Hepatocyte (in vitro differentiated cells): ENCODE measurements around the gene POU4F1. TPM values are rescaled to one million over a fixed set of nuclear protein-coding genes. Genes with fewer than 3 reads are reported as not detected.

Experiments used
- DNase-seq: peaks from one replicate; pipeline ENCODE4 v3.0.0-alpha.2; 2016; ENCODE audit warnings: low spot score
- H2AFZ ChIP-seq: fragments of 200-600 bp; sonication (generic); 2 replicates; pipeline ENCODE4 v1.6.0; 2016; ENCODE audit warnings: antibody characterized with exemption, mild to moderate bottlenecking
- H3K27ac ChIP-seq: fragments of 200-600 bp; sonication (generic); 2 replicates; pipeline ENCODE4 v1.5.1; 2016; ENCODE audit warnings: mild to moderate bottlenecking
- H3K27me3 ChIP-seq: fragments of 200-600 bp; sonication (generic); 2 replicates; pipeline ENCODE4 v1.6.1; 2016
- H3K36me3 ChIP-seq: fragments of 200-600 bp; sonication (generic); replicated peaks from 2 replicates; pipeline ENCODE4 v1.5.1; 2016; ENCODE audit warnings: low read depth; ENCODE audit not compliant: insufficient read depth
- H3K4me1 ChIP-seq: fragments of 200-600 bp; sonication (generic); 2 replicates; pipeline ENCODE4 v1.5.1; 2016; ENCODE audit warnings: mild to moderate bottlenecking, moderate library complexity; ENCODE audit not compliant: insufficient read depth
- H3K4me2 ChIP-seq: fragments of 200-600 bp; sonication (generic); 2 replicates; pipeline ENCODE4 v1.6.0; 2016
- H3K4me3 ChIP-seq: fragments of 200-600 bp; sonication (generic); 2 replicates; pipeline ENCODE4 v1.5.1; 2016; ENCODE audit warnings: mild to moderate bottlenecking
- H3K79me2 ChIP-seq: fragments of 200-600 bp; sonication (generic); 2 replicates; pipeline ENCODE4 v1.6.0; 2017; ENCODE audit warnings: mild to moderate bottlenecking
- H3K9me2 ChIP-seq: fragments of 200-600 bp; sonication (generic); replicated peaks from 2 replicates; pipeline ENCODE4 v1.6.0; 2017; ENCODE audit warnings: mild to moderate bottlenecking; ENCODE audit not compliant: insufficient read depth
- H3K9me3 ChIP-seq: fragments of 200-600 bp; sonication (generic); 2 replicates; pipeline ENCODE4 v1.5.1; 2016; ENCODE audit warnings: low read depth, mild to moderate bottlenecking
- H4K20me1 ChIP-seq: fragments of 200-600 bp; sonication (generic); 2 replicates; pipeline ENCODE4 v1.6.0; 2016; ENCODE audit warnings: mild to moderate bottlenecking; ENCODE audit not compliant: insufficient read depth, poor library complexity, severe bottlenecking
- EZH2 ChIP-seq: fragments of 200-600 bp; sonication (generic); IDR thresholded peaks from 2 replicates; pipeline ENCODE4 v1.6.1; 2016; ENCODE audit warnings: antibody characterized with exemption, mild to moderate bottlenecking, borderline replicate concordance
- EZH2phosphoT487 ChIP-seq: fragments of 200-600 bp; sonication (generic); IDR thresholded peaks from one replicate; pipeline ENCODE4 v1.6.1; 2018; ENCODE audit warnings: antibody characterized with exemption, mild to moderate bottlenecking, low read depth, moderate library complexity; ENCODE audit not compliant: unreplicated experiment, severe bottlenecking
- WGBS: methylation state at CpG from one replicate; pipeline ENCODE4 v1.1.6; 2016; ENCODE audit warnings: low lambda C conversion rate; ENCODE audit errors: missing lambda C conversion rate; 5-methylcytosine and 5-hydroxymethylcytosine counted together
- polyA plus RNA-seq: library from polyadenylated mRNA; unstranded; fragments of >200 nt; fragmentation: Nextera tagmentation; extraction: Ambion mirVana; gene quantifications from 2 replicates; pipeline ENCODE4 v1.2.1, GENCODE V29; 2016
- total RNA-seq: library from RNA; depleted of rRNA; stranded (reverse); fragments of >200 nt; gene quantifications from 2 replicates; pipeline ENCODE4 v1.2.3, GENCODE V29; 2014
- TF ChIP-seq, protein P1 (sequence below): fragments of 200-600 bp; sonication (generic); IDR thresholded peaks from 2 replicates; pipeline ENCODE4 v1.5.1; 2016; ENCODE audit warnings: antibody characterized with exemption, mild to moderate bottlenecking; ENCODE audit not compliant: poor library complexity

POU4F1 gene
- total and polyA plus RNA-seq, 2 experiments from 2014 or later = 0.16 to 0.17 TPM

DNA sequence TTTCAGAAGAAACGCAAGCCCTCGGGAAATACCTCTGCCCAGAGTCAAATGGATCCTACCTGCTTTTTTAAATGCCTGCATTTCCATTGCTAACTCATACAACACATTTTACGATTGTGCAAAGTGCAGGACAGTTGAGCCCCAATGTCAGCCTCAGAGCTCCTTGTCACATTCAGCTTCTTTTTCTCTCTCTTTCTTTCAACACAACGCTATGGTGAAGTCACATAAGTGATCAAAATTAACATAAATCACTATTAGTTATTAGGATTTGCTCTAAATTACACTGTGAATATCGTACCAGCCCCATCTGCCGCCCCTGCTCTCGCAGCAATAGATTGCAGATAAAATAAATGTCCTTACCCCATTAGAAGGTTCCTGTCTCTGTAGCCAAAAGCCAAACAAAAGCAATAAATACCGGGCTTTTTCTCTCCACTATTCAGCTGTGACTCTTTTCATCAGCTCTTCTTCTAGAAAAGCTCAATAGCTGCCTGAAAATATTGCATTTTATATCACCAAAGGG lies 8.8 kb downstream of the POU4F1 start:
- no peaks in the 10 kb centered on the region for H3K79me2 ChIP-seq
- 5% methylated on average over 8 of the region's 8 CpGs for WGBS
- no peak overlapping the region for H3K4me3 ChIP-seq
- TF ChIP-seq, protein P1, sequence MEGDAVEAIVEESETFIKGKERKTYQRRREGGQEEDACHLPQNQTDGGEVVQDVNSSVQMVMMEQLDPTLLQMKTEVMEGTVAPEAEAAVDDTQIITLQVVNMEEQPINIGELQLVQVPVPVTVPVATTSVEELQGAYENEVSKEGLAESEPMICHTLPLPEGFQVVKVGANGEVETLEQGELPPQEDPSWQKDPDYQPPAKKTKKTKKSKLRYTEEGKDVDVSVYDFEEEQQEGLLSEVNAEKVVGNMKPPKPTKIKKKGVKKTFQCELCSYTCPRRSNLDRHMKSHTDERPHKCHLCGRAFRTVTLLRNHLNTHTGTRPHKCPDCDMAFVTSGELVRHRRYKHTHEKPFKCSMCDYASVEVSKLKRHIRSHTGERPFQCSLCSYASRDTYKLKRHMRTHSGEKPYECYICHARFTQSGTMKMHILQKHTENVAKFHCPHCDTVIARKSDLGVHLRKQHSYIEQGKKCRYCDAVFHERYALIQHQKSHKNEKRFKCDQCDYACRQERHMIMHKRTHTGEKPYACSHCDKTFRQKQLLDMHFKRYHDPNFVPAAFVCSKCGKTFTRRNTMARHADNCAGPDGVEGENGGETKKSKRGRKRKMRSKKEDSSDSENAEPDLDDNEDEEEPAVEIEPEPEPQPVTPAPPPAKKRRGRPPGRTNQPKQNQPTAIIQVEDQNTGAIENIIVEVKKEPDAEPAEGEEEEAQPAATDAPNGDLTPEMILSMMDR = no peak
- no peak for TF ChIP-seq EZH2phosphoT487
- TF ChIP-seq EZH2 = no peak
- H3K27ac ChIP-seq = no peak overlapping the region
- no peak overlapping the region for H3K4me2 ChIP-seq
- no peak for DNase-seq
- H3K36me3 ChIP-seq = no peaks in the 10 kb centered on the region
- peaks cover 98% of the 10 kb centered on the region for H3K27me3 ChIP-seq
- H4K20me1 ChIP-seq = no peaks in the 10 kb centered on the region
- H2AFZ ChIP-seq = no peak overlapping the region
- no peaks in the 10 kb centered on the region for H3K9me3 ChIP-seq
- no peaks in the 10 kb centered on the region for H3K9me2 ChIP-seq
- H3K4me1 ChIP-seq = peaks cover 17% of the 10 kb centered on the region

DNA sequence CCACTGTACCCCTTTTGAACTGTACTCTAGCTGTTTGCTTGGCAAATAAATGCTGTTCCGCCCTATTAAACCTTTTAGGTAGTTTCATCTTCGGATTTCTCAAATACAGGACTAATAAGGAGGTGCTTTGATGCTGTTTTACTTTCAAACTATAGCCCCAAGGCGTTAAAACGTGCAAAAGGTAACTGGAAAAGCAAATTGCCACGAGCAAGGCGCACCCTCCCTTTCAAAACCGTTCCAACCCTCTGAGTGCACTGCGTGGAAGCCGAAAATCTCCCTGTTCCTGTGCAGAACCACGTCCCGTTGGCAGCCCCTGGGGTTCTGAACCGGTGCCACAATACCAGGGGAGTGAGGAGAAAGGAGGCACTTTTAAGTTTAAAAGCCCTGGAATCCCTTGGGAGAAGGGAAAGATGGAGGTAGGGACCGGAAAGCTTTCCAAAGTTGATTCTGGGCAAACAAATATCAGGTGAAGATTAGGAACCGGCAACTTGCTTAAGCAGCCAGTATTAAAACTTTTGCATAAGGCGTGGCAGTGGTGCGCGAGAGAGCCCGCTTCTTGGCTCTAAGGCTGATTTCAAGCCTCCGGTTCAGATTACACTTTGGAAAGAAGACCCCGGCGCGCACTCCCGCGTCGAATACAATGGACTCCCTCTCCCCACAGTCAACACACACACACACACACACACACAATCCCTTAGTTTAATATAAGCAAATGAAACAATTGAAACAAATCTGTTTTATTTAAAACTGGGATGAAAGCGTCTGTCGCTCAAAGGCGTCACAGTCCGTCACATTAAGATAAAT lies 9.5 kb downstream of the POU4F1 start:
- no peak overlapping the region for H2AFZ ChIP-seq
- TF ChIP-seq, protein P1 = no peak
- TF ChIP-seq EZH2phosphoT487 = peak; percentile 78
- TF ChIP-seq EZH2 = peak; percentile 75
- WGBS = 3% methylated on average over 29 of the region's 29 CpGs
- H3K4me1 ChIP-seq = peaks cover 17% of the 10 kb centered on the region
- no peaks in the 10 kb centered on the region for H3K79me2 ChIP-seq
- no peaks in the 10 kb centered on the region for H3K36me3 ChIP-seq
- DNase-seq = no peak
- no peaks in the 10 kb centered on the region for H3K9me3 ChIP-seq
- H3K4me2 ChIP-seq = no peak overlapping the region
- no peaks in the 10 kb centered on the region for H3K9me2 ChIP-seq
- no peaks in the 10 kb centered on the region for H4K20me1 ChIP-seq
- H3K27me3 ChIP-seq = peaks cover 98% of the 10 kb centered on the region
- no peak overlapping the region for H3K4me3 ChIP-seq
- H3K27ac ChIP-seq = no peak overlapping the region

DNA sequence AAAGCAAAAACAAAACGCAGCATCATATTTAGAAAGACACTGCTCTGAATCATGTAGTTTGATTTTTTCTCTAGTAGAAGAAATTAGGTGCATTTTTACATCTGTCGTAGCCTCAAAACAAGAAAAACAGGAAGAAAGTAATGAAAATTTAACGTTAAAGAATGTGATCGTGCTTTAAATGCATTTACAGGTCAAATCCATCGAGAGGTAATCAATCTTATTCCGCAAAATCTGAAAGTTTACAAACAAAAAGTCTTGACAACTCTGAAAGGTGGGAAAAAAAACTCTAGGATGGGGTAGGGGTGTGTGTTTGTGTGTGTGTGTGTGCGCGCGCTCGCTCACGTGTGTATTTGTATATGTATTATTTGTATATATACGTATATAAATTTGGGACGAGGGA lies 10.2 kb downstream of the POU4F1 start:
- no peak overlapping the region for H3K4me3 ChIP-seq
- TF ChIP-seq EZH2 (no peak), EZH2phosphoT487 (no peak)
- TF ChIP-seq, protein P1 = no peak
- no peak overlapping the region for H3K4me2 ChIP-seq
- no peaks in the 10 kb centered on the region for H3K36me3 ChIP-seq
- peaks cover 98% of the 10 kb centered on the region for H3K27me3 ChIP-seq
- no peak for DNase-seq
- WGBS = 20% methylated on average over 13 of the region's 13 CpGs
- H3K27ac ChIP-seq = no peak overlapping the region
- H3K4me1 ChIP-seq = peaks cover 17% of the 10 kb centered on the region
- no peaks in the 10 kb centered on the region for H4K20me1 ChIP-seq
- H3K9me2 ChIP-seq = no peaks in the 10 kb centered on the region
- H3K79me2 ChIP-seq = no peaks in the 10 kb centered on the region
- H2AFZ ChIP-seq = no peak overlapping the region
- no peaks in the 10 kb centered on the region for H3K9me3 ChIP-seq
